GM19351 (cell line): ENCODE data around the gene ANKRD55.
"Not testable (repeated sequence)": the region's sequence is repeated elsewhere in the genome, so short reads cannot be mapped to it uniquely, and the experiment has no call there.

Experiments
- ATAC-seq: cut with Tn5 transposase; IDR thresholded peaks from one replicate; pipeline ENCODE4 v1.9.1; 2021; ENCODE audit warnings: mild to moderate bottlenecking, moderate library complexity; ENCODE audit not compliant: unreplicated experiment

ANKRD55 gene

GRCh38 chr5:56083286-56083854, 149.8 kb downstream of the ANKRD55 start:
- no peak for ATAC-seq

DNA sequence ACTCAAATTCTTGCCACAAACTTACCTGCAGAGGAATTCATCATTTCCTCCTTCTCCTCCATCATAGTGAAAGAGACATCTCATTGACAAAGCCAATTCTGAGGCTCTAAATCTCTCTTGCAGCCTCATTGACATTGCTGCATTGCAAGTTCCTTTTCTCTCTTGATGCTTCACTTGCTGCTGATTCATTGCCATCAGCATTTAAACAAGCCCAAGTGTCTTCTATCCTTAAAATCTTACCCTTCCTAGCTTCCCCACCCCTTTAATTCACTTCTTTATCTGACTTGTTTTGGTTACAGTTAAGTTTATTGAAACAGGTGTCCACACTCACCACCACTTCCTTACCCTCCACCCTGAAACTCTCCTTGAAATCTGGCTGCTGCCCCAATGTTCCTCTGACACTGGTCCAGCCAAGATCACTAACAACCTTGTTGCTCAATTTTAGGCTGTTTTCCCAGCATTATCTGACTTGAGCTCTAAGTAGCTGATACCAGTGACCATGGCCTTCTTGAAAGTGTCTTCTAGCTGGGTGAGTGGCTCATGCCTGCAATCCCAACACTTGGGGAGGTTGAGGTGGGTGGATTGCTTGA, 152.0 kb downstream of the ANKRD55 start:
- ATAC-seq = peak; percentile 35

DNA sequence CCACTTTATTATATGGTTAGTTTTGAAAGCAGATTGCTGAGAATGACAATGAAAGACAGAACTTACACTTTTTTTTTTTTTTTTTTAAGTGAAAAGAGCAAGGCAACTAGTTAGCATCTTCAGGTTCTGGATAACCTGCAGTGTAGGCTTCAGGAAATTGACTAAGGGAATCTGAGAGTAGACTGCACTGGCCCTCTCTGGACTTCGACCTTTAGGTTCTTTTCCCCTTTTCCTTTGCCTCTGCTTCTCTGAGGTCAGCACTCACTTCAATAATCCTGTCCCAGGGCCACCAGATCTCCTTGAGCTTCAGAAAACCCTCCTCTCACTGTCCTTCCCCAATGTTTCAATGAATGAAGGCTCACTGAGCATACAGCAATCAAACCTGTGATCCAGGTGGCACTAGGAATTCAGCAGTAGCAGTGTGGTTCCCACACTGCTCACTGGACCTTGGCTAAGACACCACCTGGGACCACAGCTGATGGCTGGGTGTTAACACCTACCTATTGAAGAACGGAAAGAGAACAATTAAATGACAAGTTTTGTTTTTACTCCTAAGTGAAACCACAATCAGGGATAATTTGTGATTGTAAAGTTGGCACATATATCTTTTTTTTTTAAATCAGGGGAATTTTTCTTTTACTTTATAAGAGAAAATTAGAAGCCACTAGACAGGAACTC, 152.6 kb downstream of the ANKRD55 start:
- peak; percentile 61 for ATAC-seq

- not testable (repeated sequence) for ATAC-seq
Measured at GRCh38 chr5:56079157-56079500, 154.0 kb downstream of the ANKRD55 start.

DNA sequence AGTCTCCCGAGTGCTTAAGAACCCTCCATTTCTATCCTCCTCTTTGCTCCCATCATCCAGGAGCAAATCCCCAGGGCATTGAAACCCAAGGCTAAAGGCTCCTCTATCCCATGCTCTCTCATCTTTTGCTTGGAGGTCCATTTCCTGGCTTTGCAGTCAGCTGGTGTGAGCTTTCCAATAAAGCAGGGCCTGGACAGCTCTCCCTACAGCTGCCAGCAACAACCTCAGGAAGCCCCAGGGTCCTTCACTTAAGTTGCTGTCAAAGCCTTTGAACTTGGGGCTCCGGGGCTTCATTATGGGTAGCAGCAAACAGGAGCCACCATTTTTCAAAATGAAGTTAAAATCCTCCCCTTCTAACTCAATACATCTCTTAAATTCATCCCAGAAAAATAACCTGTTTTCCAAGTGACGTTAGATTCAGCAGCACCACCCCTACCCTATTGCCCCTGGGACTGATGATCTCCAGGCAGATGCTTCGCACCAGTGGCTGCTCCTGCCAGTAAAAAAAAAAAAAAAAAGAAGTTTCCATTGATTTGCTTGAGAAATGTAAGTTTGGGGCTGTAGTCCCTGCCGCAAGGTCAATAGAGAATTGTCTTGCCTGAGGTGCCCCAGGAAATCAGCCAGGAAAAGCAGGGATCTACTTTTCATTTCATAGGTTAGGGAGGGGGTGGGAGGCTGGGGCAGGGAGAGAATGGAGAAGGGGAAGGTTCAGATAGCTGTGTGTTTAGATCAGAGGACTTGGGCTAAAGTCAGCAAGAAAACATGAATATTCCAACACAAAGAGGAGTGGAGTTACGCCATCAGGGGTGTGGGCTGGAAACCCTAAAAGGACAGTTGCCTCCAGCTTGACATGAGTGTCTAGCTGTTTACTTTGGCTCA, 154.6 kb downstream of the ANKRD55 start:
- no peak for ATAC-seq

DNA sequence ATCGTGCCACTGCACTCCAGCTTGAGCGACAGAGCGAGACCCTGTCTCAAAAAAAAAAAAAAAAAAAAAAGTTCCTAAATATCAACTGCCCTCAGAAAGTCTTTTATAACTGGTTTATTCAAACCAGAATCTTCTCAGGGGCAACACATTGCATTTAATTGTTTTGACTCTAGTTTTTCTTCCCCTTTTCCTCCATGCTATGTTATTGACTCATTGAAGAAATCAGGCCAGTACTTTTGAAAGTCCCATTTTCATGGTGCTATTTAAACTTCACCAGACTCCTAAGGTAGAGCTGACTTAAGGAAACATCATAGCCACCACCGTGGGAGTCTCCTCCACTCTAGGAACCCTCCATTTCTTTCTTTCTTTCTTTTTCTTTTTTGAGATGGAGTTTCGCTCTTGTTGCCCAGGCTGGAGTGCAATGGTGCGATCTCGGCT, 155.3 kb downstream of the ANKRD55 start:
- ATAC-seq = no peak

DNA sequence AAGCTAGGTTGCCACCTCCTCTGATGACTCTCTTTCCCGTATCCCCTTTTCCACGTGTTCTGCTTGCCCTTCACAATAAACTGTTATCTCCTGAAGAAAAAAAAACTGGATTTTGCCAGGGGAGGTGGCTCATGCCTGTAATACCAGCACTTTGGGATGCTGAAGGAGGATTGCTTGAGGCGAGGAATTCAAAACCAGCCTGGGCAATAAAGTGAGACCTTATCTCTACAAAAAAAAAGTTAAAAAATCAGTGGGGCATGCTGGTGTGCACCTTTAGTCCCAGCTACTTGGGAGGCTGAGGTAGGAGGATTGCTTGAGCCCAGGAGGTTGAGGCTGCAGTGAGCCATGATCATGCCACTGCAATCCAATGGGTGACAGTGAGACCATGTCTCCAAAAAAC, 156.6 kb downstream of the ANKRD55 start:
- no peak for ATAC-seq

- no peak for ATAC-seq
Measured at GRCh38 chr5:56075361-56075760, 157.8 kb downstream of the ANKRD55 start.

- ATAC-seq = no peak
Measured at GRCh38 chr5:56072863-56073766, 160.0 kb downstream of the ANKRD55 start.

- no peak for ATAC-seq
Measured at GRCh38 chr5:56071470-56071869, 161.7 kb downstream of the ANKRD55 start.

- no peak for ATAC-seq
Measured at GRCh38 chr5:56070851-56071465, 162.2 kb downstream of the ANKRD55 start.

DNA sequence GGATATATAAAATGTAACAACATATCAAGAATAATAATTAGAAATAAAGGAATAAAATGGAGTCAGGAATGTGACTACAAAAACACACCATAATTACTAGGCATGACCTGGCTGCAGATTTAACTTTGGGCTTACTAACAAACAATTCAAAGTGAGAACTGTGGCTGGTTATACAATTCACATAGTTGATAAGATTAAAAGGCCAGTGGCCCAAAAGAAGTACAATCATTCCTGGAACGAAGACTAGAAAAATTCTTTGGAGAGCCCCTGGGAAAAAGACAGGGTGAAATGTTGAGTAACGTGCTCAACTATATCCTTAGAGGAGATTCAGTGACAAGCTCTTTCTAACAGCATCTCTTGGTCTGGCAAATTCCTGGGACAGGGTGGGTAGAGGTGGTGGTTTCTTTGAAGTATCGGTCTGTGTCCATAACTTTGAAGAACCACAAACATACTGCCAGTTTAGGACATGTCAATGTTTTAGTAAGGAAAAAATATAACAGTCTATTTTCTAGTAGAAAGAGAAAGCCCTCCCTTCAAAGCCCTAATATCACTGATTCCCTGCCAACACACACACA, 163.4 kb downstream of the ANKRD55 start:
- ATAC-seq = no peak

DNA sequence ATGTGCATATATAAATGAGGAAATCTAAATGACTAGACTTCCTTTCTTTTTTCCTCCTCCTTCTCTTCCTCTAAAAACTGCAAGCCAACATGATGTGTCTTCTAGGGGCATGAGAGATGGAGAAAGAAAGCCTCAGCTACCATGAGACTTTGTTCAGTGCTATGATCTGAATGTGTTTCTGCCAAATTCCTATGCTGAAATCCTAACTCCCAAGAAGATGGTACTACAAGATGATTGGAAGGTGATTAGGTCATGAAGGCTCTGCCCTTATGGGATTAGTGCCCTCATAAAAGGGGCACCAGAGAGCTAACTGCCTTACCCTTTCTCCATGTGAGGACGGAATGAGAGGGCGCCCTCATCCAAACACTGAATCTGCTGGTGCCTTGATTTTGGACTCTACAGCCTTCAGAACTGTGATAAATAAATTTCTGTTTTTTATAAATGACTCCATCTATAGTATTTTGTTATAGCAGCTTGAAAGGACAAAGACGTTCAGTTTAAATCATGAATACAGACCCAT, 166.1 kb downstream of the ANKRD55 start:
- ATAC-seq = no peak

GRCh38 chr5:56064984-56065383, 168.1 kb downstream of the ANKRD55 start:
- no peak for ATAC-seq

- no peak for ATAC-seq
Measured at GRCh38 chr5:56060276-56061110, 172.6 kb downstream of the ANKRD55 start.

- no peak for ATAC-seq
Measured at GRCh38 chr5:56059854-56060253, 173.3 kb downstream of the ANKRD55 start.

DNA sequence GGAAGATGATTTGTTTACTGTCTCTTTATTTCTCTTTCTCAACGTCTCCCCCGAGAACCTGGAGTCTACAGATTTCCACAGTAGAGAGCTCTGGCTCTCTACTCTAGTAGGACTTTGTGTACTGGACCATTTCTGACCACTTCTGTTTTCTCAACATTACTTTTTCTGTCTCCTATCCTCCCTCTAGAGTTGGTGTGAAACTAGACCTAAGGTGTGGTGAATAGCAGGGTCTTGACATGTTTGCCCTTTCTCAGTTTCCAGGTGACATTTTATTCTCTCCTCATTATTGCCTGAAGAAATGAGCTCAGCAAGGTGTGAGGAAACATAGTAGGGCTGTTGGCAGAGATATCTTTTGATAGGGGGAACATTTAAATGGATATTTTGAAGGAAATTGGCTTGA, 176.3 kb downstream of the ANKRD55 start:
- peak; percentile 81 for ATAC-seq

DNA sequence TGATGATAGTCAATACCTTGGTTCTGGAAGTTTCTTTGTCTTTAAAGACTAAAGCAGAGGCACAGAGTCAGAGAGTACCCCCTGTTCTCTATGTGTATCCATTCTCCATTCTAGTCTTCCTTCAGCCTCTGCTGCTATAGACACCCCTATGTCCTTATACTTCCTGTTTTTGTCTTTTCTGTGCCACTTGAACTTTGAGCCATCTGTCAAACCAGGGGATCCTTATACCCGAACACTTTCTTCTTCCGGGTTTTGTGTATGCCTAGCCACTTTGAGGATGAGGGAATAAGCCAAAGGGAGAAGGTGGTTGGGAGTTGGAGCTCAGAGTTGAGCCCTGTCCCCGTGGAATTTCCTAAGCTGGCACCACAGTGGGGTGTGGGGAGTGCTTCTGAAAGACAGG, 177.3 kb downstream of the ANKRD55 start:
- no peak for ATAC-seq

- no peak for ATAC-seq
Measured at GRCh38 chr5:56055287-56055686, 177.8 kb downstream of the ANKRD55 start.
